ENCODE results near the gene GOSR1. TPM values are rescaled to one million over a fixed set of nuclear protein-coding genes. Genes with fewer than 3 reads are reported as not detected.

Gene GOSR1
- total RNA-seq, 1 donor from 2014 or later = 38.3 TPM

GRCh38 chr17:30576326-30576861 lies 99.2 kb downstream of the GOSR1 start:
- Histone ChIP-seq H3K27me3 (ENCODE audit: control insufficient read depth, insufficient read depth, low read length) (peaks cover 3% of the 10 kb centered on the region), H3K36me3 (ENCODE audit: control insufficient read depth, insufficient read depth, low read length) (no peaks in the 10 kb centered on the region), H3K4me3 (ENCODE audit: low read depth, low read length) (no peak overlapping the region)
- no peak for DNase-seq (ENCODE audit: low read depth)
- TF ChIP-seq CTCF (IDR thresholded peaks at IDR 0.05; ENCODE audit: insufficient read depth, low read length, poor library complexity, severe bottlenecking) = no peak

Other genes starting within 250 kb of the GOSR1 start
- under 0.01 TPM in 1 of 2 replicates, not detected in the other for gene SLC6A4, start 241.7 kb upstream of the GOSR1 start, total RNA-seq
- gene BLMH, start 185.5 kb upstream of the GOSR1 start, total RNA-seq = 24.5 and 29.4 TPM in 2 replicates
- not detected in 2 replicates for gene TMIGD1, start 143.4 kb upstream of the GOSR1 start, total RNA-seq
- gene CPD, start 98.5 kb upstream of the GOSR1 start, total RNA-seq = 97.9 and 118 TPM in 2 replicates